IPS-NIHi11 (cell line): ENCODE data around the gene TNFRSF25.
"Not testable (repeated sequence)": the region's sequence is repeated elsewhere in the genome, so short reads cannot be mapped to it uniquely, and the experiment has no call there.

Experiments used
- DNase-seq: peaks from one replicate; pipeline ENCODE4 v3.0.0; 2012; ENCODE audit warnings: mixed read lengths, low spot score

TNFRSF25 gene

DNA sequence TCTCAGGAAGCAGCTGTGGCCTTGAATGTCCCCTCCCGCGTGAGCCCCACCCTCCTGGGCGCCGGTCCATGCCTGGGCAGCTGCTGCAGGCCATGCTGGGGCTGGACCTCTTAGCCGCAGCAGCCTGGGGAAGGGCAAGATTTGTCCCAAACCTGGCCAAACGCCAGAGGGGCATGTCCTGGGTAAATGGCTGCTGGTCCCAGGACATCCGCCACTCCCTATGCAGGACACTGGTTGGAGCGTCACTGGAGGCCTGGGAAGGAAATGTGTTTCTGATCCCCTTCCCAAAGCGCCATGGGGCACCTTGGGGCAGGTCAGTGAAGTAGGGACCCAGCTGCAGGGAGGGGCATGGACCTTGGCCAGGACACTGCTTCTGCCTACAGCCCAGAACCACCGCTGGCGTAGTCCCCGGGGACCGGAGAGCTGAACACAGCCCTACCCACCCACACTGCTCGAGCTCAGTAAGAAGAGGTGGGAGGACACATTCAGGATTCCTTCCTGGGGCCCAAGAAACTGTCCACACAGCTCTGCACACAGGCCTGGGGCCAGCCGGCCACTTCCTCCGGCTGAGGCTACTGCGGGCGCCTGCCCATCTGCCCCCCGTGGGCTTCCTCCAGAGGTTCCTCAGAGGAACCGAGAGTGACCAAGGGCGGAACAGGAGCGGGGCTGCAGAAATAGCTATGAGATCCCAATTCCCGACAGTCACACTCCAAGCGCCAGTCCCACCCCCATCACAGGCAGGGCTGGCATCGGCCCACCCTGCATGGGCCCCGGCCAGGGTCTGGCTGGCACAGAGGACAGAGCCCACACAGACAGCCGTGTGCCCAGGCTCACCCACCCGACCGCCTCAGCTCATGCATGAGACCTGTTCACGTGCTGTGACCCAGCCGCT is 36.3 kb upstream of the TNFRSF25 start:
- peak; percentile 20 for DNase-seq

DNA sequence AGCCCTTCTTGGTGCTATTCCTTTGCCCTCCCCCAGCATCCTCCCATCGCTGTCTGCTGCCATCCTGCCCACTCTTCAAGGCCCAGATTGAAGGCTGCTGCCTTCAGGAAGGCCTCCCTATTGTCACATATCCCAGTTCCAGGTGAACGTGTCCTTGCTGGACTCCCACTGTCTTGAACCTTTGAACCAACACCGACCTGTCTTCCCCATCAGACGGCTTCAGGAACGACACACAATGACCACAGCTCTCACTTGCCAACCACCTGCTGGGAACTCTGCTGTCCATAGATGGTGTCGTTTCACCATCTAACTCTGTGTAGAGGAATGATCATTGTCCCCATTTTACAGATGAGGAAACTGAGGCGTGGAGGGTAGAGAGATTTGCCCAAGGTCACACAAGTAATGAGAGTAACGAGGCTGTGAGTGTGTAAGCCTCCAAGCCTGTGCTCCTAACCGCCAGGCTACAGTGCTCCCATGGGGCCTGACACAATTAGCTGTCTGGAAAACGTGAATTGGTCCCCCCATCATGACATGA is 35.4 kb upstream of the TNFRSF25 start:
- DNase-seq, result no peak

DNA sequence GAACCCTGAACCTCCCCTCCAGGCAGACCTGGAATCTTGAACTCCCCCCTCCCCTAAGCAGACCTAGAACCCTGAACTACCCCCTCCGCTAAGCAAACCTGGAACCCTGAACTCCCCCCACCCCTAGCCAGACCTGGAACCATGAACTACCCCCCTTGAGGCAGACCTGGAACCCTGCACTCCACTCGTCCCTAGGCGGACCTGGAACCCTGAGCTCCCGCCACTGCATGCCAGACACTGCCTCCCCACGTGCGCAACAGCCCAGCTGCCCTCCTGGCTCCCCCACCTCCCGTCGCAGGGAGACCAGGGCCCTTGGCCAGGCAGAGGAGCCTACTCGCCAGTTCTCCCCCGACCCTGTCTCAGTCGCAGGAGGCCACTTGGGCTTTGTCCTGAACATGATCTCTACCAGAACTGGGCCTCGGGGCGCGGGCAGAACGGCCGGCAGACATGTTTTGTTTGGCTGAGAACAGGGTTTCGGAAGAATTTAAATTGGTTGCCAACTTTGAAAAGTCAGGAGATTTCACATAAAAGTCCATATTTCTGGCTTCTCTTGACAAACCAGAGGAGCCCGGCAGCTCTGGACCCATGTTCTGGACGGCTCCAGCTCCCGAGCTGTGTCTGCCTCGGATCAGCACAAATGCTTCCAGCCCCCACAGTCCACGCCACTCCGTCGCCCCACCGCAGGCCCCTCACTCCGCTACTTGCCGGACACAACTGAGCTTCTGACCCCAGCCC is 34.7 kb upstream of the TNFRSF25 start:
- DNase-seq, result peak; percentile 26

DNA sequence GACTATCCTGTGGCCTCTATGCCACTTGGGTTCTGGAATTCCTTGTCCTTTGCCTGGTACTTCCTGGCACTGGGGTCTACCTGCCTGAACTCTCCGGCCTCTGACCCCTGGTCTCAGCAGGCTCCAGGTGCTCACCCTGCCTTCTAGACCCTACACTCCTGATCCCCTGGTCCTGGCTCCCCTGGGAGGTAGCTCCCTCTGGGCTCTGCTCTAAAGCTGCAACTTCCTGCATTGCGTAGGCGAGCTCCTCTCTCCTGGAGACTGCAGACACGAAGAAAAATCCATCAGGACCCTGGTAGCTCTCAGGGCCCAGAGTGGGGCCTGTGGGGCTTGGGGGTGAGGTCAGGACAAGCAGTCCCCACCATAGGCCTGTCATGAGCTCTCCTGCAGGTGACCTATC is 33.3 kb upstream of the TNFRSF25 start:
- DNase-seq, result no peak

DNA sequence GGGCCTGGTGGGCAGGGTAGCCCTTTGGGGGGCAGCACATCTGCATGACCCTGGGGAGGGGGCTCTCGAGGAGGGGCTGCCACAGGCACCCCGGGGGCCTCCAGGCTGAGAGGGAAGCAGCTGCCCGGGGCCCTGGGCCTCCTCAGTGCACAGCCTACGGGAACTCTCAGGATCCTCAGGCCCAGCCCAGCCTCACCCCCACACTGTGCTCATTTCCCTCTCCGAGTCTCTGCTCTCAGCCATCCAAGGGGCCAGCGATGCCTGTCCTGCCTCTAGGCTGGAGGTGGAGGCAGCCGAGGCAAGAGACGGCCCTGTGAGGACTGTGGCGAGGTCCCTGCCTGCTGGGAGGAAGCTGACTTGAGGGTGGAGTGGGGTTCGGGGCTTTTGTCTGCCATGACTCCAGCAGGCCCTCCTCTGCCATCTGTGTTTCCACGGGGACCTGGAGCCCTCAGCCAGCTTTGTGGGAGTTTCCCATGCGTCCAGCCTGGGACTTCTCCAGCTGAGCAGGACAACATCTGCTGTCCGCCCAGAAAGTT is 32.7 kb upstream of the TNFRSF25 start:
- DNase-seq, result no peak

DNA sequence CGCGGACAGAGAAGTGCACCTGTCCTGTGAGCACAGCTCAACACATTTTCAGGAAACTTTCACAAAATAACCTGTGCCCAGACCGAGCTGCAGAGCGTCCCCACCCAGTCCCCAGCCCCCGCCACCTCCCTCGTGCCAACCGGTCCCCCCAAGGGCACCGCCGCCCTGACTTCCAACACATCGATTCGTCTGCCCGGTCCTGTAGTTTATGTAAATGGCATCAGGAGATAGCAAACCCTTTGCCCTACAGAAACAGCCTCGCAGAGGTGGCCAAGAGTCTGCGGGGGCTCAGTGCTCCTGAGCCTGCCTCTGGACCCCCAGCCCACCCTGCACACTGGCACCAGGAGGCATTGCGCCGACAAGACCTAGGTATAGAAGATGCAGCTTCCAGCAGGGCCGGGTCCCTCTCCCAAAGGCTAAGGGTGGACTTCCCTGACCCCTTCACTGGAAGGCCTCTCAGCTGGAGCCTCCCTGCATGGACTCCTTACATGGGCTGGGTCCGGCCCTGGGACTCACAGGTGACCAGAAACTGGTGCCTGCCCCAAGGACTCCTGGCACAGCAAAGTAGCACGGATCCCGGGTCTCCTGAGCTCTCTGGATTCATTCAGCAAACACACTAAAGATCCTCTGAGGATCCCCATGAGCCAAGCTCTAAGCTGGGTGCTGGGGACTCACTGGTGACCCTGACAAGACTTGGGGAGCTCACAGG is 32.0 kb upstream of the TNFRSF25 start:
- DNase-seq, result no peak

DNA sequence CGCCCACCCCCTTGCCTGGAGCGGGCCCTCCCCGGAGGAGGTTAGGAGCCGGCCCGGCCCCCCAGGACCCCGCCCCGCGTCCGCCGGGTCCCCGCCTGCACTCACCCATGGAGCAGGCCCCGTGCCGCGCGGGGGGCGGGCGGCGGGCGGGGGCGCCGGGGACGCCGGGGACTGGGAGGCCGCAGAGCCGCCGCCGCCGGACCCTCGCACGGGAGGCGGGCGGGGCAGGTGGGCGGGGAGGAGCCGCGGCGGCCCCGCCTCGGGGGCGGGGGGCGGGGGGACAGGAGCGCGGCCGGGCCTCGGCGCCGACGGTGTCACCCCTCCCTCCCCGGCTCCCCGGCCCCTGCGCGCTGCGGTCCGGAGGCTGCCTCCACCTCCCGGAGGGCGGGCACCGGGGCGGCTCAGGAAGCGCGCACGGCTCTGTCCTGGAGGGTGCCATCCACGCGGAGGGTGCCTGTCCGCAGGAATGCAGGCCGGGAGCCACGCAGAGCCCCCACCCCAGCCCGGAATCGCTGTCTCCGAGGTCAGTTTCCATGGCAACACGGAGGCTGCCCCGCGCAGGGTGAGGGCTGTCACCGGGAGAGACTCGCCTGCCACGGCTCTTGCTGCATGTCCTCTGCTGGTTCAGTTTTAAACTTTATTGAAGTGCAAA is 31.4 kb upstream of the TNFRSF25 start:
- DNase-seq, result peak; percentile 97

DNA sequence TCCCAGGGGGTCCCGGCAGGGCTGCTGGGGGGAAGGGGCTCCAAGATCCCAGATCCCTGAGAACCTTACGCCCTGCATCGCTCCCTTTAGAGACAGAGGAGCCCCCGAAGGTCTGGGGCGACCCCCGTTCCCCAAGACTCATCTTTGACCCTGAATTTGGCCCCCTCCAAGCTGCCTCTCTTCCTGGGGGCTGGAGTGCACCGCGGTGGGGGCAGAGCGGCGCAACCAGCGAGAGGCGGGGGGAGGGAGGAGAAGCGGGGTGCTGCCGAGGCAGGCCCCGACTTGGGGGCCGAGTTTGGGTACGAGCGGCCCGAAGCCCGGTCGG is 30.9 kb upstream of the TNFRSF25 start:
- no peak for DNase-seq

DNA sequence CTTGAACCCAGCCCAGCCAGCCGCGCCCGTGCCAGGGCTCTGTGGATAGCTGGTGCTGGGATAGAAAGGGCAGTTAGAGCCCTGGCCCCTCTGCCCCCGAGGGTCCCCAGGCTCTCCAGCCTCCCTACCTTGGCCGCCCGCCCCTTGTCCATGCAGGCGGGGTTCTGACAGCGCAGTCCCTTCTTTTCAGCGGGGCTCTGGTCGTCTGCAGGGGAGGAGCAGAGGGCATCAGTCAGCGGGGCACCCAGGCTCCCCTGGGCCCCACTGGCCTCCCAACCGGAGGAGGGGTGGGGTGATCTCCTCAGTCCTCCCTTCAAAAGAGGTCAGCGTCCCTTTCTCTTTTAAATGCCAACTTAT is 30.4 kb upstream of the TNFRSF25 start:
- DNase-seq, result no peak

DNA sequence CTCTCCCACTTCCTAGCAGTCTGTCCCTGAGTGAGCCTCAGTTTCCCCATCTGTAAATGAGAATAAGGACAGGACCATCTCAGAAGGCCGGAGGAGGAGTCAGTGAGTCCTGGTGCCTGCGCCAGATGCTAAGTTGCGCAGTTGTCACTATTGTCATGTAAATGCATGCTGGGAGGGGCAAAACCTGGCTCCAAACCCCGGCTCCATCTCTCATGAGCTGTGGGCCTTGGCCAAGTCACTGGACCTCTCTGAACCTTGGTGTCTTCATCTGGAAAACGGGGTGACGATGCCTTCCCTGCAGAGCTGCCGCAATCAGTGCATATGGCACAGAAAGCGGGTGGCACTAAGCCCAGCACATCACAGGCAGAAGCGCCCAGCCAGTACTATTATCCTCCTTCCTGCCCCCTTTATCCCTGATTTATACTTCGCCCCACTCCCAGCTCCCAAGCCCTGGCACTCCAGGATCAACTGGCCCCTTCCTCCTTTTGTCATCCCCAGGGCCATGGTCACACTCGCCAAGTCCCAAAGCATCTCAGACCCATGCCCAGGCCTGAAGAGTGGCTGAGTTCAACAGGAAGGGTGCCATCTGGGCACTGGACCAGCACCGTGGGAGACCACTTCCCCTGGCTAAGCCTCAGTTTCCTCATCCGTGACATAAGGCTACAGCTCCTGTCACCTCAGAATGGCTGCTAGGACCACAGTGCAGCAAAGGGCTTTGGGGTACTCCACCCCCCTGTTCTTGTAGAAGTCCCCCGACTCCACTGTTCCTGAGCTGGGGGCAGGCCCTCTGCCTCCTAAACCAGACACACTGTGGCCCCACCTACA is 29.8 kb upstream of the TNFRSF25 start:
- no peak for DNase-seq

DNA sequence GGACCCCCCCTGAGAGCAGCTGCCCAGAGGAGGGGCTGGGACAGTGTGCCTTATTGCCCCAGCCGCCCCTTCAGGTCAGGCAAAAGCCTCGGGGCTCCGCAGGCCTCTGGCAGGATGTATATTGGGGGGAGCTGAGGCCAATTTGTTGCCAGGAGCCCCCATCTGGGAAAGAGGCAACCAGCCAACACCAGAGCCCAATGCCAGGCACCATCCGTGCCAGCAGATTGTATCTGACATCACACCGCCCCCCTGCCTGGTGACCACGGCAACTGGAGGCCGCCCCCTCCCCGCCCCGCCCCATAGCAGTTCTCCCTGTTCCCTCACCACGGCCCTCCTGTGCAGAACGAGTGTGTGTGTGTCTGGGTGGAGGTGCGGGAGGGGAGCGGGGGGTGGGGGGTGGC is 29.1 kb upstream of the TNFRSF25 start:
- DNase-seq, result no peak

DNA sequence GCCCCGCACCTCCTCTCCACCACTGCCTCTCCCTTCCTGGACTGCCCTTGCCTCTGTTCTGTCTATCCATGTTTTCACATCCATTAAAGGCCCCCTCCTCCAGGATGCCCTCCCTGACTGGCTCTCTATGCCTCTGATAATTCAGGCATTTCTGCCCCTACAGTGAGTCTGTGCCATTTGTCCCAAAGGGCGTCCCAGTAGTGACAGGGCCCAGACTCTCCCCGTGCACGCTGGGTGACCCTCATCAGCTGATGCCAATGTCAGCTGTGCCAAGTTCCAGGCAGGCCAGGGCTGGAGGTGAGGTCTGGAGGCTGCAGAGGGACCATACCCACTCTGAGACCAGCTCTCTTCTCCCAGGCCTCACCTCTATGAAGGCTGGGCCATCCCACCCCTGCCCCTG is 28.7 kb upstream of the TNFRSF25 start:
- DNase-seq, result no peak

DNA sequence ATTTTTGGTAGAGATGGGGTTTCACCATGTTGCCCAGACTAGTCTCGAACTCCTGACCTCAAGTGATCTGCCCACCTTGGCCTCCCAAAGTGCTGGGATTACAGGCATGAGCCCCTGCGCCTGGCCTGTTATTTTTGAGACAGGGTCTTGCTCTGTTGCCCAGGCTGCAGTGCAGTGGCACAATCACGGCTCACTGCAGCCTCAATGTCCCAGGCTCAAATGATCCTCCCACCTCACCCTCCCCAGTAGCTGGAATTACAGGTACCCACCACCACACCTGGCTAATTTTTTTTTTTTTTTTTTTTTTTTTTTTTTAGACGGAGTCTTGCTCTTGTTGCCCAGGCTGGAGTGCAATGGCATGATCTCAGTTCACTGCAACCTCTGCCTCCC is 27.9 kb upstream of the TNFRSF25 start:
- DNase-seq, result not testable (repeated sequence)

DNA sequence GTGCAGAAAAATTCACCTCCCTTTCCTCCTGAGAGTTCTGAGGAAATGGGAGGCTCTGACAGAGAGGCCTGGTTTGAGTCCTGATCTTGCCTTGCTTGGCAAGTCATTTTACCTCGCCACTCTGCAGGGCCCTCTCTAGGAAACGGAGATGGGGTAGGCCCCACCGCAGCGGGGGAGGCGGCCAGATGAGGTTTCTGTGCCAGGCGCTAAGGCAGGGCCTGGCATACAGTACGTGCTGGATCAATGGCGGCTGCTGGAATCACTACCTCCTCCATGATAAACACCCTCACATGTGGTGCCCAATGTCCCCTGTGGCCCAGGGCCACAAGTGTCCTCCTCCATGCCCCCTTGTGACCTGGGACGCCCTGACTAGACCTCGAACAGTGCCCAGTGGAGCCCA is 26.0 kb upstream of the TNFRSF25 start:
- DNase-seq, result no peak

DNA sequence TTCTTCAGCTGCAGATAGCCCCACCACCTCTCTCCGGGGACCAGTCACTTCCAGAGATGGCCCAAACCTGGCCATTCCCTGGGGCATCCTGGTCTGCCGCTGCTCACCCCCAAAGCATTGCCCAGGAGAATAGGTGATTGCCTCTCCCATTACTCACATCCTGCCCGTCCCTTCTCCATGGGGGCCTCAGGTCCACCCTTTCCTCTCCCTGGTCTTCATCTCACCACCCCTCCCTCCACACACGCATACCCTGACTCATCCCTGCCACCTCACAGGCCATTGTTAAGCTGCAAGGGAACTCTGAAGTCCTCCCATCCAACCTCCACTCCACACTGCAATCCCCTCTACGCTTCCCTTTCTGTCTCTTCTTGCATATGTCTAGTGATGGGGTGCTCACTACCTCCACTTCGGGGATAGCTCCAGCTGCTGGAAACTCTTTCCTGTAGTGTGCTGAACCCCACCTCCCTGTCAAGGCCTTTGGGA is 25.5 kb upstream of the TNFRSF25 start, which contains the start of gene PLEKHG5:
Gene PLEKHG5, minus strand, starts transcription at position 188 of the 483 bp plus-strand sequence. CDS start 14,096 bp downstream, outside the sequence.
- no peak for DNase-seq

DNA sequence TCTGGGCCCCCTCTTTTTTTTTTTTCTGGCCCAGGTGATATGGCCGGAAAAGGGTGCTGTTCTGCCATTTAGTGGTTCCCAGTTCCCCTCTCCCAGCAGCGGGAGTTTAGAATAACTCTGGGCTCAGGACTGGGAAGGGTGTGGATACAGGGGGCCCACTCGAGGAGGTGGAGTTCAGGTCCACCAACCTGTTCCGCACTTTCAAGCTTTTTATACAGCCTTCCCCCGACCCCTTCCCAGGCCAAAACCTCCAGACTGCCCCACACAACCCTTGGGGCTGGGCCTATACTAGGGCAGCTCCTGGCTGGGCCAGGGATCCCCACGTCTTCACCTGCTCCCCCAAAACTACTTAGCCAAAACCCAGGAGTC is 25.1 kb upstream of the TNFRSF25 start:
- no peak for DNase-seq

DNA sequence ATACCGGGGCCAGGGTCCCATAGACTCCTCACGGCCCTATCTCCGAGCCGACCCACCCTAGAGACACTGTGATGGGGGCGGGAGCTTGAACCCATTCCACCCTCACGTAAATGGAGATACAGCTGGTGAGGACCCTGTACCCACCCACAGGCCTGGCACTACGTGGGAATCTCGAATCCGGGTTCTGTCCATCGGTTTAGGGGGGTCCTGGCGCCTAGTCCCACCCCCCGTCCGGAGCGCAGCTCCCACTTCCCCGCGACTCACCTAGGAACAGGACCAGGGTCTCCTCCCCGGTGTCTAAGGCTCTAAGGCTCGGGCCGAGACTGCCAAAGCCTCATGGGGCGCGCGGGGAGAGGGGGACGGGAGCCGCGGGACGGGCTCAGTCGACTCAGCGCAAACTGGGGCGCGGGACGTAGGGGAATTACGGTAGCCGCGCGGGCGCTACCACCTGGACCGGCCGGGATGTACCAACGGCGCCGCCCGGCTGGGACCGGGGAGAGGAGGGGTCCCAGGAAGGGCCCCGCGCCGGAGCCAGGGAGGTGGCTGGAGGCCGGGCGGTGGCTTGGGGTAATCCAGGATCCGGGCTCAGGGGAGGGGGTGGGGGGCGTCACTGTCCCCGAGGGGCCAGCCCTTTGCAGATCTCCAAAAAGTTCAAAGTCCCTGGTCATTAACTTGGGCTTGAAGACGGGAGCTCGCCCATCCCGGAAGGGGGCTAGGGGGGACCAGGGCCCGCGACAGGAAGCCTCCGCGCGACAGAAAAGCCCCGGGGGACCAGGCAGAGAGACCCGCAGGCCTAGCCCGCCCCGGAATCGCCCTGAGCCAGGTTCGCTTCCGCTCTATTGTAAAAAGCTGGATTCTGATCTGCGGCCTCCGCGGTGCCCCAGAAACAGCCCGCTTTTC is 24.5 kb upstream of the TNFRSF25 start:
- DNase-seq, result peak; percentile 89

DNA sequence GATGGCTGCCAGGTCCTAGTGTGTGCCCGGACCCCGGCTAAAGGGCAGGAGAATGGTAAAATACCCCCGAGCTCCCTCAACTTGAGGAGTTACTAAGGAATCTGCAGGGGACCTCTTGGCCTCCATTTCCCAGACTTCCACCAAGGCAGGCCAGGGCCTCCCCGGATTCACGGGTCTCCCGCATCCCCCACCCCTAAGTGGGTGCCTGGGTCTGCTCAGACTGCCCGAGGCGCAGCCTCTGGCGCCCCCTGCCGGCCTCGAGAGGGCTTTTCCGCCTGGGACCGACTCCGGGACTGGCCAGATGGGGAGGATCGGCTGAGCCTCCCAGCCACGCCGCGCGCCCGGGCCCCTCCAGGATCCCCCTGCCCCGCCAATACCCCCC is 23.8 kb upstream of the TNFRSF25 start:
- peak; percentile 90 for DNase-seq

DNA sequence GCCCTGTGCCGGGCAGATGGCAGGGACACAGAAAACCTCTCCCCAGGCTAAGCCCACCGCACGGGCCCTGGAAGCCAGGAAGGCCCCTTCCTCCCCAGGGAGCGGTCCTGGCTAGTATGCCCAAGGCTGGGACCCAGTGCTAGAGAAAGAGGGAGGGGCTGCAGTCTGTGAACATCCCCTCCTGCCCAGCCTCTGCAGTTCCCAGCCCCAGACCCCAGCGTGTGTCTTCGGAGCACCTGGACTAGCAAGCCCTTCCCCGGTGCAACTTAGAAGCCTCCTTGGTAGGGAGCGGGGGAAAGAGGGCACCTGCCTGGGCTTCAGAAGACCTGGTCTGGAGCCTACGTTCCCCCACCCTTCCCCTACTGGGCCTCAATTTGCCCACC is 23.4 kb upstream of the TNFRSF25 start:
- DNase-seq, result no peak
